GM12878 (cell line): ENCODE measurements around the gene CARM1. TPM values are rescaled to one million over a fixed set of nuclear protein-coding genes. Genes with fewer than 3 reads are reported as not detected.

ENCODE experiments used
- ATAC-seq: fragments of 200-7000 bp; cut with Tn5 transposase; 3 replicates; pipeline ENCODE4 v1.9.1; 2020; ENCODE audit warnings: mild to moderate bottlenecking, moderate library complexity
- BruUV-seq: library from RNA; stranded (reverse); fragments of 400-500 nt; replicated peaks from 2 replicates; lab custom pipeline; 2021; lab: Mats Ljungman, UMichigan
- CTCF ChIA-PET: fragments of 300-600 bp; sonication (Branson Sonifier 250); formaldehyde crosslinking; extraction: SDS; loops from one replicate; lab custom pipeline; 2021; ENCODE audit warnings: inconsistent platforms; lab: Yijun Ruan, JAX
- POLR2A ChIA-PET: fragments of 350-600 bp; formaldehyde crosslinking; extraction: SDS; loops from one replicate; lab custom pipeline; 2021; ENCODE audit warnings: inconsistent platforms; lab: Charles Lee
- RAD21 ChIA-PET: fragments of 300-600 bp; sonication (Branson Sonifier 250); formaldehyde crosslinking; loops from one replicate; lab custom pipeline; 2023; ENCODE audit warnings: antibody characterized with exemption; ENCODE audit not compliant: unreplicated experiment; lab: Charles Lee
- SMC1A ChIA-PET: fragments of 300-600 bp; sonication (Branson Sonifier 250); formaldehyde crosslinking; loops from one replicate; lab custom pipeline; 2023; ENCODE audit not compliant: unreplicated experiment, uncharacterized antibody; lab: Charles Lee
- DNase-seq: peaks from one replicate; pipeline ENCODE4 v3.0.0-alpha.2; 2011; ENCODE audit warnings: low read depth, low spot score
- FAIRE-seq: peaks from 3 replicates; lab custom pipeline; 2011; peaks lifted over from hg19 to GRCh38; lab: Jason Lieb, UNC
- H2AFZ ChIP-seq: 2 replicates; pipeline ENCODE4 v1.6.0; 2011; ENCODE audit warnings: low read depth, low read length, control low read depth; ENCODE audit not compliant: control insufficient read depth
- H3K27ac ChIP-seq: 2 replicates; pipeline ENCODE4 v1.5.1; 2011; ENCODE audit warnings: control low read depth; ENCODE audit not compliant: control insufficient read depth, insufficient read depth
- H3K27me3 ChIP-seq, 2 experiments: replicated peaks in 1 of 2; 2 replicates each; pipeline versions ENCODE4 v1.6.0 to v1.6.1; 2011; ENCODE audit warnings: low read length in 1 of 2; ENCODE audit not compliant: control insufficient read depth in 2 of 2, insufficient read depth in 2 of 2
- H3K36me3 ChIP-seq, 2 experiments: 2 replicates each; pipeline ENCODE4 v1.5.1; 2011; ENCODE audit warnings: low read length in 1 of 2; ENCODE audit not compliant: control insufficient read depth in 2 of 2, insufficient read depth in 2 of 2
- H3K4me1 ChIP-seq: 2 replicates; pipeline ENCODE4 v1.6.1; 2011; ENCODE audit warnings: mild to moderate bottlenecking, low read length, moderate library complexity, mixed read lengths; ENCODE audit not compliant: control insufficient read depth, insufficient read depth
- H3K4me2 ChIP-seq: 2 replicates; pipeline ENCODE4 v1.6.0; 2011; ENCODE audit warnings: control low read depth; ENCODE audit not compliant: control insufficient read depth, insufficient read depth
- H3K4me3 ChIP-seq: fragments of 200-600 bp; sonication (generic); 2 replicates; pipeline ENCODE4 v1.5.1; 2016
- H3K79me2 ChIP-seq: 2 replicates; pipeline ENCODE4 v1.6.0; 2011; ENCODE audit warnings: low read length; ENCODE audit not compliant: control insufficient read depth, insufficient read depth
- H3K9ac ChIP-seq: 2 replicates; pipeline ENCODE4 v1.8.0; 2011; ENCODE audit warnings: low read length, control low read depth, mixed read lengths; ENCODE audit not compliant: control insufficient read depth, insufficient read depth
- H3K9me3 ChIP-seq: replicated peaks from 3 replicates; pipeline ENCODE4 v1.5.1; 2011; ENCODE audit warnings: mild to moderate bottlenecking, low read length; ENCODE audit not compliant: control insufficient read depth, insufficient read depth
- H4K20me1 ChIP-seq: 2 replicates; pipeline ENCODE4 v1.6.0; 2011; ENCODE audit not compliant: control insufficient read depth, insufficient read depth
- FOXK2 ChIP-seq: fragments of 450-650 bp; IDR thresholded peaks from 2 replicates; pipeline ENCODE4 v1.6.1; 2017; ENCODE audit warnings: mild to moderate bottlenecking, moderate library complexity
- KAT2A ChIP-seq: conservative IDR thresholded peaks from 2 replicates; pipeline ENCODE4 v1.6.1; 2011; ENCODE audit warnings: low read depth, low read length; ENCODE audit not compliant: control insufficient read depth
- POLR2A ChIP-seq: IDR thresholded peaks from 2 replicates; pipeline ENCODE4 v1.6.1; 2011; ENCODE audit warnings: low read depth, mild to moderate bottlenecking, low read length
- STAT3 ChIP-seq: IDR thresholded peaks from 2 replicates; pipeline ENCODE4 v1.6.1; 2011; ENCODE audit warnings: low read depth, low read length, improper control_type of control experiment
- ZNF687 ChIP-seq: fragments of 450-650 bp; IDR thresholded peaks from 2 replicates; pipeline ENCODE4 v1.6.1; 2017; ENCODE audit warnings: mild to moderate bottlenecking, moderate library complexity
- WGBS: methylation state at CpG from one replicate; pipeline ENCODE4 v1.1.6; 2016; ENCODE audit warnings: low lambda C conversion rate; ENCODE audit not compliant: insufficient replicate concordance, insufficient coverage; ENCODE audit errors: missing lambda C conversion rate; 5-methylcytosine and 5-hydroxymethylcytosine counted together
- in situ Hi-C: fragments of 300-500 bp; cut with MboI; formaldehyde crosslinking; loops from 9 replicates; pipeline ENCODE4 v1.14.3; 2018; ENCODE audit warnings: mixed read lengths
- intact Hi-C: fragments of 100-400 bp; cut with micrococcal nuclease; formaldehyde crosslinking; loops from one replicate; pipeline ENCODE4 v1.14.2; 2022; ENCODE audit not compliant: unreplicated experiment
- polyA plus RNA-seq, 11 experiments: library from polyadenylated mRNA; depleted of rRNA in 4 of 11; unstranded in 6 of 11; stranded (reverse) in 5 of 11; fragments of >200 nt; fragmentation: Nextera tagmentation in 4 of 11; fragmentation: Illumina TruSeq in 1 of 11; extraction: Ambion mirVana in 4 of 11; extraction: Trizol in 1 of 11; gene quantifications; 1 replicate in 1 of 11; 2 replicates in 10 of 11; pipeline versions ENCODE4 v1.2.1 to v1.2.3, GENCODE V29; 2011 to 2016; ENCODE audit warnings: inconsistent platforms in 2 of 11, missing spikeins in 2 of 11, low read depth in 1 of 11
- total RNA-seq, 4 experiments: library from RNA; depleted of rRNA in 3 of 4; stranded (reverse); fragments of >200 nt in 3 of 4; fragmentation: Illumina TruSeq in 1 of 4; extraction: Trizol in 1 of 4; gene quantifications; 2 replicates each; pipeline versions ENCODE4 v1.2.1 to v1.2.3, GENCODE V29; 2013 to 2021

CARM1 gene
- total and polyA plus RNA-seq, 10 of the 15 experiments (the other 5 are each of a cell fraction or from before 2014, with no cell fraction given), result 0.45 to 116 (median 39.7) TPM

GRCh38 chr19:10884274-10884673, 12.9 kb downstream of the CARM1 start:
- in situ Hi-C loops, result no loop called here
- SMC1A ChIA-PET, result interaction anchor here (2.0 kb wide), 1 partner anchor 11 kb away, joined by 7 read pairs; no protein-coding TSS in a partner anchor
- intact Hi-C loops, result no loop called here
- no peak for DNase-seq
- no TSS peak for BruUV-seq
- no peak for ATAC-seq
- Histone ChIP-seq H3K36me3 (peaks cover 9 to 20% of the 10 kb centered on the region in 2 experiments), H3K4me1 (peaks cover 28% of the 10 kb centered on the region), H4K20me1 (peaks cover 4% of the 10 kb centered on the region; the same call in 1 of the 2 replicates), H3K4me3 (no peak overlapping the region), H3K27ac (no peak overlapping the region), H3K4me2 (no peak overlapping the region), H3K79me2 (peaks cover 73% of the 10 kb centered on the region), H3K27me3 (no peaks in the 10 kb centered on the region), H3K9me3 (no peaks in the 10 kb centered on the region), H3K9ac (no peak overlapping the region), H2AFZ (no peak overlapping the region)
- POLR2A ChIA-PET, result no interaction called here
- no peak for FAIRE-seq
- RAD21 ChIA-PET, result no interaction called here
- 74% methylated on average over 2 of the region's 2 CpGs for WGBS
- CTCF ChIA-PET, result no interaction called here
- TF ChIP-seq KAT2A (no peak), ZNF687 (no peak), POLR2A (no peak), STAT3 (no peak), FOXK2 (no peak)
